AG04450 (cell line): ENCODE results near the gene VAMP7. TPM values are rescaled to one million over a fixed set of nuclear protein-coding genes. Genes with fewer than 3 reads are reported as not detected.
"Not testable (repeated sequence)": the region's sequence is repeated elsewhere in the genome, so short reads cannot be mapped to it uniquely, and the experiment has no call there.

Experiments
- CTCF ChIA-PET: fragments of 300-600, 350-600 bp; formaldehyde crosslinking; extraction: SDS; loops from one replicate; lab custom pipeline; 2022; ENCODE audit warnings: antibody characterized with exemption, inconsistent platforms; lab: Charles Lee
- POLR2A ChIA-PET: fragments of 350-600 bp; formaldehyde crosslinking; extraction: SDS; loops from one replicate; lab custom pipeline; 2021; ENCODE audit warnings: antibody characterized with exemption, inconsistent platforms; lab: Yijun Ruan, JAX
- DNase-seq: peaks from one replicate; pipeline ENCODE4 v3.0.0-alpha.2; 2011; ENCODE audit warnings: low read depth, low spot score
- H3K27ac ChIP-seq: one replicate; pipeline ENCODE4 v1.5.1; 2012; ENCODE audit warnings: low read depth, low read length, control low read depth
- H3K27me3 ChIP-seq: one replicate; pipeline ENCODE4 v1.6.0; 2012; ENCODE audit warnings: low read length; ENCODE audit not compliant: control insufficient read depth, insufficient read depth
- H3K4me3 ChIP-seq: 2 replicates; pipeline ENCODE4 v1.5.1; 2011; ENCODE audit warnings: mild to moderate bottlenecking, low read depth, low read length, control low read depth
- H3K9me3 ChIP-seq: 2 replicates; pipeline ENCODE4 v1.5.1; 2012; ENCODE audit warnings: low read length; ENCODE audit not compliant: control insufficient read depth, insufficient read depth
- CTCF ChIP-seq: IDR thresholded peaks from 2 replicates; pipeline ENCODE4 v1.5.1; 2011; ENCODE audit warnings: low read depth, low read length, control low read depth, inconsistent platforms
- polyA minus RNA-seq: library from RNA; depleted of rRNA, polyadenylated mRNA; stranded (reverse); fragments of >200 nt; gene quantifications from 2 replicates; pipeline ENCODE4 v1.2.3, GENCODE V29; 2011; rRNA and poly(A)+ RNA removed
- polyA plus RNA-seq: library from polyadenylated mRNA; depleted of rRNA; stranded (reverse); fragments of >200 nt; gene quantifications from 2 replicates; pipeline ENCODE4 v1.2.3, GENCODE V29; 2011; rRNA removed

The VAMP7 gene
- 54.9 and 77.6 TPM in 2 replicates for polyA plus RNA-seq
- 24.5 and 38.4 TPM in 2 replicates for polyA minus RNA-seq

GRCh38 chrX:155881158-155881993 lies at the start of gene VAMP7:
VAMP7 (plus strand) TSS chrX:155881345; CDS start chrX:155889467, 8,122 bp downstream.
- no peaks in the 10 kb centered on the region for H3K27me3 ChIP-seq
- peak; percentile 61 for DNase-seq
- H3K9me3 ChIP-seq, result peaks cover 13% of the 10 kb centered on the region
- no peak for TF ChIP-seq CTCF
- ChIA-PET POLR2A (no interaction called here), CTCF (no interaction called here)
- H3K4me3 ChIP-seq, result peak within 1 kb of the TSS; percentile 63
- peak within 1 kb of the TSS; percentile 49 for H3K27ac ChIP-seq

GRCh38 chrX:155841232-155841631 lies 39.9 kb upstream of the VAMP7 start:
- H3K9me3 ChIP-seq, result no peaks in the 10 kb centered on the region
- DNase-seq, result no peak
- ChIA-PET POLR2A (no interaction called here), CTCF (no interaction called here)
- no peaks in the 10 kb centered on the region for H3K27me3 ChIP-seq
- H3K27ac ChIP-seq, result no peak overlapping the region
- no peak for TF ChIP-seq CTCF
- no peak overlapping the region for H3K4me3 ChIP-seq

- H3K27me3 ChIP-seq, H3K27ac ChIP-seq, H3K4me3 ChIP-seq, DNase-seq, CTCF ChIA-PET, H3K9me3 ChIP-seq, POLR2A ChIA-PET: not testable (repeated sequence)
Measured at GRCh38 chrX:155851786-155852185, 29.4 kb upstream of the VAMP7 start.

GRCh38 chrX:155857561-155857960 lies 23.6 kb upstream of the VAMP7 start:
- CTCF ChIA-PET, result no interaction called here
- Histone ChIP-seq H3K27me3 (no peaks in the 10 kb centered on the region), H3K4me3 (no peak overlapping the region), H3K9me3 (peaks cover 2% of the 10 kb centered on the region; the same call in 1 of the 2 replicates), H3K27ac (no peak overlapping the region)
- TF ChIP-seq CTCF, result peak; percentile 28; the same call in 1 of the 2 replicates
- POLR2A ChIA-PET, result no interaction called here
- no peak for DNase-seq

GRCh38 chrX:155864655-155865054 lies 16.5 kb upstream of the VAMP7 start:
- ChIA-PET CTCF (no interaction called here), POLR2A (no interaction called here)
- H3K27ac ChIP-seq, result no peak overlapping the region
- no peak overlapping the region for H3K4me3 ChIP-seq
- no peaks in the 10 kb centered on the region for H3K27me3 ChIP-seq
- no peak for DNase-seq
- TF ChIP-seq CTCF, result peak; percentile 37
- peaks cover 8% of the 10 kb centered on the region for H3K9me3 ChIP-seq
